Measurements from ENCODE around the gene WT1. TPM values are rescaled to one million over a fixed set of nuclear protein-coding genes. Genes with fewer than 3 reads are reported as not detected.

Gene WT1
- polyA plus RNA-seq, 1 donor from 2014 or later, result not detected

GRCh38 chr11:32450372-32450771, 15.0 kb upstream of the WT1 start:
- no peaks in the 10 kb centered on the region for H3K9me3 ChIP-seq (ENCODE audit: low read length)
- H4K20me1 ChIP-seq (ENCODE audit: insufficient read depth), result no peaks in the 10 kb centered on the region
- H3K27ac ChIP-seq (ENCODE audit: low read length), result no peak overlapping the region
- no peak overlapping the region for H3K9ac ChIP-seq (ENCODE audit: low read length)
- no peaks in the 10 kb centered on the region for H3K9me2 ChIP-seq (ENCODE audit: insufficient read depth, low read length)
- H3K27me3 ChIP-seq (ENCODE audit: insufficient read depth, low read depth, low read length), result no peaks in the 10 kb centered on the region
- no peak overlapping the region for H2AFZ ChIP-seq (ENCODE audit: low read depth, low read length)
- TF ChIP-seq RAD21 (conservative IDR thresholded peaks at IDR 0.05) (no peak), TAF1 (IDR thresholded peaks at IDR 0.05; ENCODE audit: low read depth) (no peak), EZH2 (IDR thresholded peaks at IDR 0.05; ENCODE audit: borderline replicate concordance, insufficient read depth, low read length, poor library complexity, severe bottlenecking) (no peak), REST (IDR thresholded peaks at IDR 0.05; ENCODE audit: borderline replicate concordance) (no peak), SMC3 (conservative IDR thresholded peaks at IDR 0.05; ENCODE audit: poor library complexity) (no peak), EP300 (conservative IDR thresholded peaks at IDR 0.05; ENCODE audit: poor library complexity, severe bottlenecking) (no peak), POLR2AphosphoS5 (IDR thresholded peaks at IDR 0.05) (no peak), MXI1 (conservative IDR thresholded peaks at IDR 0.05; ENCODE audit: poor library complexity, severe bottlenecking) (no peak)
- TF ChIP-seq, protein P1, sequence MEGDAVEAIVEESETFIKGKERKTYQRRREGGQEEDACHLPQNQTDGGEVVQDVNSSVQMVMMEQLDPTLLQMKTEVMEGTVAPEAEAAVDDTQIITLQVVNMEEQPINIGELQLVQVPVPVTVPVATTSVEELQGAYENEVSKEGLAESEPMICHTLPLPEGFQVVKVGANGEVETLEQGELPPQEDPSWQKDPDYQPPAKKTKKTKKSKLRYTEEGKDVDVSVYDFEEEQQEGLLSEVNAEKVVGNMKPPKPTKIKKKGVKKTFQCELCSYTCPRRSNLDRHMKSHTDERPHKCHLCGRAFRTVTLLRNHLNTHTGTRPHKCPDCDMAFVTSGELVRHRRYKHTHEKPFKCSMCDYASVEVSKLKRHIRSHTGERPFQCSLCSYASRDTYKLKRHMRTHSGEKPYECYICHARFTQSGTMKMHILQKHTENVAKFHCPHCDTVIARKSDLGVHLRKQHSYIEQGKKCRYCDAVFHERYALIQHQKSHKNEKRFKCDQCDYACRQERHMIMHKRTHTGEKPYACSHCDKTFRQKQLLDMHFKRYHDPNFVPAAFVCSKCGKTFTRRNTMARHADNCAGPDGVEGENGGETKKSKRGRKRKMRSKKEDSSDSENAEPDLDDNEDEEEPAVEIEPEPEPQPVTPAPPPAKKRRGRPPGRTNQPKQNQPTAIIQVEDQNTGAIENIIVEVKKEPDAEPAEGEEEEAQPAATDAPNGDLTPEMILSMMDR (IDR thresholded peaks at IDR 0.05; ENCODE audit: poor library complexity, severe bottlenecking), result no peak
- H3K4me2 ChIP-seq (ENCODE audit: low read length), result no peak overlapping the region
- H3K4me3 ChIP-seq (ENCODE audit: low read length), result no peak overlapping the region
- H3K79me2 ChIP-seq (replicated peaks; ENCODE audit: insufficient read depth, low read length), result no peaks in the 10 kb centered on the region
- no peaks in the 10 kb centered on the region for H3F3A ChIP-seq (ENCODE audit: insufficient read depth, low read length, poor library complexity, severe bottlenecking)
- no peaks in the 10 kb centered on the region for H3K36me3 ChIP-seq (ENCODE audit: insufficient read depth, low read length)

DNA sequence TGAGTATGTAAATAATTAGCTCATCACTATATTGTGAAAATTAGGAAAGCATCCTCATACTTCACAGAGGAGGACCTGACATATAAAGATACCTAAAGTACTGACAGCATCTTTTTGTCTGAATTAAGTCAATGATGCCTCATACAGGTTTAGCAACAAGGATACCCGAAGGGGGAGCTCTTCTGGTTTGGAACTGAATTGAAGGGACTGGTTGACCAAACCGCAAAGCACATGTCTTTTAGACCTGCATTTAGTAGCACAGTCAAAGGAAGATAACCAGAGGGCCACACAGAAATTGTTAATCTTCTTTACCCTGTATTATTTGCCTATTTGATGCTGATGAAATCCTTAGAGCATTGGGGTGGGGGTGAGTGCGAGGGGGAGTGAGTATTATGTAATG, 12.9 kb upstream of the WT1 start:
- Histone ChIP-seq H3K9me3 (ENCODE audit: low read length) (no peaks in the 10 kb centered on the region), H3K4me2 (ENCODE audit: low read length) (no peak overlapping the region), H3K9ac (ENCODE audit: low read length) (no peak overlapping the region), H4K20me1 (ENCODE audit: insufficient read depth) (no peaks in the 10 kb centered on the region), H3F3A (ENCODE audit: insufficient read depth, low read length, poor library complexity, severe bottlenecking) (no peaks in the 10 kb centered on the region), H3K4me3 (ENCODE audit: low read length) (no peak overlapping the region), H3K27ac (ENCODE audit: low read length) (no peak overlapping the region), H3K9me2 (ENCODE audit: insufficient read depth, low read length) (no peaks in the 10 kb centered on the region), H3K36me3 (ENCODE audit: insufficient read depth, low read length) (no peaks in the 10 kb centered on the region), H2AFZ (ENCODE audit: low read depth, low read length) (no peak overlapping the region), H3K27me3 (ENCODE audit: insufficient read depth, low read depth, low read length) (peaks cover 9% of the 10 kb centered on the region), H3K79me2 (replicated peaks; ENCODE audit: insufficient read depth, low read length) (no peaks in the 10 kb centered on the region)
- TF ChIP-seq, protein P1 (IDR thresholded peaks at IDR 0.05; ENCODE audit: poor library complexity, severe bottlenecking), result no peak
- TF ChIP-seq MXI1 (conservative IDR thresholded peaks at IDR 0.05; ENCODE audit: poor library complexity, severe bottlenecking) (no peak), EP300 (conservative IDR thresholded peaks at IDR 0.05; ENCODE audit: poor library complexity, severe bottlenecking) (no peak), POLR2AphosphoS5 (IDR thresholded peaks at IDR 0.05) (no peak), SMC3 (conservative IDR thresholded peaks at IDR 0.05; ENCODE audit: poor library complexity) (no peak), RAD21 (conservative IDR thresholded peaks at IDR 0.05) (no peak), TAF1 (IDR thresholded peaks at IDR 0.05; ENCODE audit: low read depth) (no peak), REST (IDR thresholded peaks at IDR 0.05; ENCODE audit: borderline replicate concordance) (no peak), EZH2 (IDR thresholded peaks at IDR 0.05; ENCODE audit: borderline replicate concordance, insufficient read depth, low read length, poor library complexity, severe bottlenecking) (no peak)

All from neural cell (in vitro differentiated cells).